Right kidney (tissue), 1 donor: Measurements from ENCODE around the gene GFOD2.
A peak's percentile ranks its signal among the peaks of the same experiment; 100 is the strongest.
"Not testable (repeated sequence)": the region's sequence is repeated elsewhere in the genome, so short reads cannot be mapped to it uniquely, and the experiment has no call there.

ENCODE experiments used
- DNase-seq: peaks from one replicate; pipeline ENCODE4 v3.0.0-alpha.2; 2016

The GFOD2 gene

DNA sequence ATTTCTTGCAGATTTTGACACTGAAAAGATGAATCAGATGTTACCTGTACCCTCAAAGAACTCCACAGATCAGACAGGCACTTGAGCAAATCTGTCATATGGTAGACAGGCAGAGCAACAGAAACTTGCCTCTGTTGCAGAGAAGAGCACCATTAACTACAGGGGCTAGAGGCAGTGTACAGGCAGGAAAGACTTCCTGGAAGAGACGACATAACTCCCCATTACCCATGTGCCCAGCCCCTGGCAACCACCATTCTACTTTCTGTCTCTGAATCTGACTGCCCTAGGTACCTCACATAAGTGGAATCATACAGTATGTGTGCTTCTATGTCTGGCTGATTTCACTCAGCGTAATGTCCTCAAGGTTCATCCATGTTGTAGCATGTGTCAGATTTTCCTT lies 15.5 kb downstream of the GFOD2 start:
- no peak for DNase-seq

DNA sequence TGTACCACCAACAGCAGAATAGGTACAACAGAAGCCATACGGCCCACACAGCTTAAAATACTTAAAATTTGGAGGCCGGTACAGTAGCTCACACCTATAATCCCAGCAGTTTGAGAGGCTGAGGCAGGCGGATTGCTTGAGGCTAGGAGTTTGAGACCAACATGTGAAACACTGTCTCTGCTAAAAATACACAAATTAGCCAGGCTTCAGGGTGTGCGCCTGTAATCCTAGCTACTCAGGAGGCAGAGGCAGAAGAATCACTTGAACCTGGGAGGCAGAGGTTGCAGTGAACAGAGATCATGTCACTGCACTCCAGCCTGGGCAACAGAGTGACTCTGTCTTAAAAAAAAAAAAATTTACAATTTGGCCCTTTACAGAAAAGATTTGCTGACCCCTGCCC lies 17.0 kb downstream of the GFOD2 start:
- no peak for DNase-seq

DNA sequence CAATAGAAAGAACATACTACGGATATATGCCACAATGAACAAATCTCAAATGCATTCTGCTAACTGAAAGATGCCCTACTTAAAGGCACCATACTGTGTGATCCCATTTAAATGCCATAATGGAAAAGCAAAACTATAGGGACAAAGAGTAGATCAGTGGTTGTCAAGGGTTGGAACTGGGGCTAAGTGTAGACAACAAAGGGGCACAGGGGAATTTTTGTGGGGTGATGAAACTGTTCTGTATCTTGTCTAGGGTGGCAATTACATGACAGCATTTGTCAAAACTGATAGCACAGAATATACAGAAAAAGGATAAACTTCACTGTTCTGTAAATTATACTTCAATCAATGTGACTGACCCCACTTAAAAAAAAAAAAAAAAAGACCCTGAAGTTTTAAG lies 17.7 kb downstream of the GFOD2 start:
- no peak for DNase-seq

DNA sequence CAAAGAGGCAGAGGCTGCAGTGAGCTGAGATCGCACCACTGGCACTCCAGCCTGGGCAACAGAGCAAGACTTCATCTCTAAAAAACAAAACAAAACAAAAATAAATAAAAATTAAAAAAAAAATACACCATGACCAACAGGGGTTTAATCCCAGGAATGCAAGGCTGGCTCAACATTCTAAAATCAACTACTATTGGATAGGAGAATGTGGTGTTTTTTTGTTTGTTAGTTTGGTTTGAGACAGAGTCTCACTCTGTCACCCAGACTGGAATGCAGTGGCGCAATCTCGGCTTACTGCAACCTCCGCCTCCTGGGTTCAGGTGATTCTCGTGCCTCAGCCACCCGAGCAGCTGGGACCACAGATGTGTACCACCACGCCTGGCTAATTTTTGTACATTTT lies 19.9 kb downstream of the GFOD2 start:
- DNase-seq = no peak

DNA sequence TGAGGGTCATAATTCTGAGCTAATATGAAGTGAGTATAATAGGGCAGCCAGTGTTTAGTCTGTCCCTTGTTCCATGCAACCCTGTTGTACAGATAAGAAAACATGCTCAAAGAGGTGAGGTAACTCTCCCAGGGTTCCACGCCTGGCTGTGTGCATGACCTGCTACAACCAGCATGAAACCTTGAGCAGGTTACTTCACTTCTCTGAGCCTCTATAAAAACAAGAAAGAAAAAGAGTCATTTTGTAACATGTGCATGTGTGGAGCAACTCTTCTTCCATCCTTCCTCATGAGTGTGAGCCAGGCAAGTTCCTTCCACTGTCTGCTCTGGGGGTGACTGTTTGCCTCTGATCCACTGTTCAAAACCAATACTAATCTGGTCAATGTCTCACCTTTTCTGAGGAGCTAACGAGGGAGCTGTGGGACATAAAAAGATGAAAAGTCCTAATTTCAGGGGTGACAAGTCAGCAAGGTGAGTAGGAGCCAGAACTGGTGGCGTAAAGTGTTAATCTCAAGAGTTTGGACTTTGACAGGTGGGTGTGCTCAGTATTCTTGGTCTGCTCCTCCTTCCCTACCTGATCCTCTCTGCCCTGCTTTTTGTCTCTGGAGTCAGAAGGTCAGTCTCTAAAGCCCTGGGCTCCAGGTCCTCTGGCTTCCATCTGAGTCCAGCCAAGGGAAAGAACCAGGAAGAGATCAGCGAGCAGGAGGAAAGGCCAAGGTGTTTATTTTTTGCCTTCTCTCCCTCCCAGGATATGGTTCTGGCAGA lies 21.5 kb downstream of the GFOD2 start:
- no peak for DNase-seq

DNA sequence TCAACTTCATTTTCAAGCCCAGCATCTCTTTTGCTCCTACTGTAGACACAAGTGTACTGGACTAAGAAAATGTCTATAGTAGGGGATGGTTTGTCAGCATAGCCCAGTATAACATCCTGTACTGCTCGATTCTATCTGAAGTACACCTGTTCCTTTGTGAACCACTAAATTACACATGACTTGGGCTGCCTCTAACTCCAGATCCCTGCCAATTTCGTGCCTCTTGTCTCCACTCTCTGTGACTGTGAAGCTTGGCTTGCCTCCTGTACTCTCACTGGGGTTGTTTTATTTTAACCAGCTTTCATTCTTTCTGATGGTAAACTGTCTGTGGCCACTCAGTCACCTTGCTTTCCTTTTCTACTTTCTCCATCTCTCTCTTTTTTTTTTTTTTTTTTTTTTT lies 24.5 kb downstream of the GFOD2 start:
- no peak for DNase-seq

DNA sequence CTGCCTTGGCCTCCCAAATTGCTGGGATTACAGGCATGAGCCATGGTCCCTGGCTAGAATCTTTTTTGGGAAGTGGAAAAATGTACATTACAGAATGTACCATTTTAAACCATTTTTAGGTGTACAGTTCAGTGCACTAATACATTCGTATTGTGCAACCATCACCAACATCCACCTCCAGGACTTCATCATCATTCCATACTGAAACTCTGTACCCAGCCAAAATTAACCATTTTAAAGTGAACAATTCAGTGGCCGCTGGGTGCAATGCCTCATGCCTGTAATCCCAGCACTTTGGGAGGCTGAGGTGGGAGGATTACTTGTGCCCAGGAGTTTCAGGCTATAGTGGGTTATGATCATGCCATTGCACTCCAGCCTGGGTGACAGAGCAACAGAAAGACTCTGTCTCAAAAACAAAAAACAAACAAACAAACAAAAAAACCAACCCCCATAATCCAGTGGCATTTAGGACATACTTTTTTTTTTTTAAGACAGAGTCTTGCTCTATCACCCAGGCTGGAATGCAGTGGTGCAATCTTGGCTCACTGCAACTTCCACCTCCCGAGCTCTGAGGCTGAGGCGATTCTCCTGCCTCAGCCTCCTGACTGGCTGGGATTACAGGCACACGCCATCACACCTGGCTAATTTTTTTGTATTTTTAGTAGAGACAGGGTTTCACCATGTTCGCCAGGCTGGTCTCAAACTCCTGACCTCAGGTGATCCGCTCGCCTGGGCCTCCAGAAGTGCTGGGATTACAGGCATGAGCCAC lies 25.4 kb downstream of the GFOD2 start:
- DNase-seq = not testable (repeated sequence)

DNA sequence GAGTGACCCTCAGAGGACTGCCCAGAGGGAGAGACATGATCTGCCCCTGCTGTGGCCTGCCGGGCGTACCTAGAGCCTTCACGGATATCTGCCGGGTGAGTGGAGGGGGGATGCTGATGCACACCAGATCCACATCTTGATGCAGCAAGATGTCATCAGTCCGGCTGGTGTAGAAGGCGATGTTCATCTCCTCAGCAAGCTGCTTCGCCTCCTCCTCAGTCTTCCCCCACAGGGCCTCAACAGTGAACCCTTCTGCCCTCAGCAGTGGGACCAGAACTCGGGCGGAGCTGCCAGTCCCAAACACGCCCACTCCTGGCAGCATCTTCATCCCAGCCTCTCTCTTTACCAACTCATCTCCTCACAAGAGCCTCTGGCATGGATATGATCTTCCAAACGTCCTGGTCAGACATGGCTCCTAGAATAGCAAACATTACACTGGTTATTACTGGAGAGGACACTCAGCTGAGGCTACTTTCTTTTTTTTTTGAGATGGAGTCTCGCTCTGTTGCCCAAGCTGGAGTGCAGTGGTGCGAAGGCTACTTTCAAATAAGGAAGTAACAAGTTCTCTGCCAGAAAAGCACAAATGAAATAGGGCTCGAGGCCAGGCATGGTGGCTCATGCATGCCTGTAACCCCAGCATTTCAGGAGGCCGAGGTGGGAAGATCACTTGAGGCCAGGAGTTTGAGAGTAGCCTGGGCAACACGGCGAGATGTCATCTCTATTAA lies 33.6 kb downstream of the GFOD2 start:
- no peak for DNase-seq

DNA sequence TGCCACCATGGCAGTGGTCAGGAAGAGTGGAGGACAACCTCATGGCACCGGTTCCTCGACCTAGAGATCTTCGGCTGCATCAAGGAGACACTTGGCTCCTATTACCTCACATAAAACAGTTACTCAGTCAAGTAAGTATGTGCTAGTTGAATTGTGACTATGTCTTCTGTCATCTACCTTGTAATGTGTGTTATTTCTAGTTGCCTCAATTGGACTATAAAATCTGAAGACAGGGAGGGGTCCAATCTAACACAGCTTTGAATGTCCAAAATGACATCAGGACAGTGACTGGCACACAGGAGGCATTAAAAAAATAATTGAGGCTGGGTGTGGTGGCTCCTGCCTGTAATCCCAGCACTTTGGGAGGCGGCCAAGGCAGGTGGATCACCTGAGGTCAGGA lies 35.3 kb downstream of the GFOD2 start:
- no peak for DNase-seq

DNA sequence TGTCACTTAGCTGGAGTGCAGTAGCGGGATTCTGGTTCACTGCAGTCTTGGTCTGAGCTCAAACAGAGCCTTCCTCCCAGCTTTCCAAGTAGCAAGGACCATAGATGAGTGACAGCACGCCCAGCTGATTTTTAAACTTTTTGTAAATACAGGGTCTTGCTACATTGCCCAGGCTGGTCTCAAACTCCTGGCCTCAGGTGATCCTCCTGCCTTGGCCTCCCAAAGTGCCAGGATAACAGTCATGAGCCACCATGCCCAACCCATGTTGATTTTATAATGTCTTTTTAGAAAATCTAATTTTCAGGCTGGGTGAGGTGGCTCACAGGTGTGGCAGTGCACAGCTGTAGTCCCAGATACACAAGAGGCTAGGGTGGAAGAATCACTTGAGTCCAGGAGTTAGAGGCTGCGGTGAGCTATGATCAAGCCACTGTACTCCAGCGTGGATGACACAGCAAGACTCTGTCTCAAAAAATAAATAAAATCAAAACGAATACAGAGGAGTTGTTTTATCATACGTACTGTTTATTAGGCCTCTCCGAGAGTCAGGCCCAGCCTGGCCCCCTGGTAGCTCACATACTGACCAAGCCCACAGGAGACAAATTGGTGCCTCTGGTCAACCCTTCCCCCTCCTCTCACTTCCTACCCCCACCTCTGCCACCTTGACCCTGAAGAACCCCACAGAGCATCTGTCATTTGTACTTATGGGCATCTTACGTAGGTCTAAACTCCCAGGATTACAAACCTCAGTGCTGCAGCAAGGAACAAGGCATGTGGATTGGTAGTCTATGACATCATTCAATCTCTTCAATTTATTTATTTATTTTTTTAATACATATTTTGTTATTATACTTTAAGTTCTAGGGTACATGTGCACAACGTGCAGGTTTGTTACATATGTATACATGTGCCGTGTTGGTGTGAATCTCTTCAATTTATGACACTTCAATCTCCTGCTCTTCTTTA lies 38.9 kb downstream of the GFOD2 start:
- DNase-seq = no peak

DNA sequence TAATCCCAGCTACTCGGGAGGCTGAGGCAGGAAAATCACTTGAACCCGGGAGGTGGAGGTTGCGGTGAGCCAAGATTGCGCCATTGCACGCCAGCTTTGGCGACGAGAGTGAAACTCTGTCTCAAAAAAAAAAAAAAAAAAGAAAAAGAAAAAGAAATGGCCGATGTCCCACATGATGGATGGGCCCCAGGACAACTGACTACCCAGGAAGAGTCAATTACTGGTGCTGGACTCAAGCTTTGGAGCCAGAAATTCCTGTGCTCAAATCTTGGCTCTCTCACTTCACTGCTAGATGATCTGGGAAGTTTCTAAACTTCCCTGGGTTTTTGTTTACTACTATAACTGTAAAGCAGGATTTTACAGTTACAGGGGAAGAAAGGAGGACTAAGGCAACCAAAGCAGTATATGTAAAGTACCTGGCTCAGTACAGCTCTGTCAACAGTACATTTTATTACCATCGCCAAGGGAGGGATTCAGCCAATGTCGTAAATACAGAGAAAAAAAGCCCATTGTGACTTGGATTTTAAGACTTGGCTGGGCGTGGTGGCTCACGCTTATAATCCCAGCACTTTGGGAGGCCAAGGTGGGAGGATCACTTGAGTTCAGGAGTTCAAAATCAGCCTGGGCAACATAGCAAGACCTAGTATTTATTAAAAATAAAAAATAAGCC lies 40.6 kb downstream of the GFOD2 start:
- DNase-seq = no peak

DNA sequence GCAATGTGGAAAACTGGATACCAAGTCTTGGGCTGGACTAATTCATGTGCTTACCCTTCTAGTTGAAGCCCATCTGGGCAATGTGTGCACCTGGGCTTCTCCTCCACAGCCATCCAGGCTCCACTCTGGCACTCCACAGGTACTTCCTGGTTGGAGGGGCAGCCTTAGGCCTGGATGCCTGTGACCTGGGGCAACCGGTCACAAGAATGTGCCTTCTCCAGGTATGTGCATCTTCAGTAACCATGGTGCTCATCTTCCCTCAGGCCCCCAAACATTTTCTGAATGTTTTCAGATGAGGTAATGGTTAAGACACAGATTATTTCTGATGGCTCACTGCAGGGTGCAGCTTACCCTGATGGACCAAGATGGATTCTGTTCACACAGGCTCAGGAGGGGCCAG lies 41.4 kb downstream of the GFOD2 start:
- DNase-seq = no peak

DNA sequence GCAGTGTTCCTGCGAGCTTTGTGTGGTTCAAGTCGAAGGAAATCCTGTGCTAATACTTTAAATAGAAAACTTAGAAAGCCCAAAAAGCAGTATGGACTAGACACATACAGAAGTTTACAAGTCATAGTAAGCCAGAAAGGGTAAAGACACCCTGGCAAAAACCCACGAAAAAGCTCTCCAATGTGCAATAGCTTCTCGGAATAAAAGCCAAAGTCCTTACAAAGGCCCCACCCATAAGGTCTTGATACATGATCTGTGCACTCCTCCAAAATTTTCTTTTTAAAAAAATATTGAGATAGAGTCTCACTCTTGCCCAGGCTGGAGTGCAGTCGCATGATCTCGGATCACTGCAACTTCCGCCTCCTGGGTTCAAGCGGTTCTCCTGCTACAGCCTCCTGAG lies 42.2 kb downstream of the GFOD2 start:
- DNase-seq = no peak

DNA sequence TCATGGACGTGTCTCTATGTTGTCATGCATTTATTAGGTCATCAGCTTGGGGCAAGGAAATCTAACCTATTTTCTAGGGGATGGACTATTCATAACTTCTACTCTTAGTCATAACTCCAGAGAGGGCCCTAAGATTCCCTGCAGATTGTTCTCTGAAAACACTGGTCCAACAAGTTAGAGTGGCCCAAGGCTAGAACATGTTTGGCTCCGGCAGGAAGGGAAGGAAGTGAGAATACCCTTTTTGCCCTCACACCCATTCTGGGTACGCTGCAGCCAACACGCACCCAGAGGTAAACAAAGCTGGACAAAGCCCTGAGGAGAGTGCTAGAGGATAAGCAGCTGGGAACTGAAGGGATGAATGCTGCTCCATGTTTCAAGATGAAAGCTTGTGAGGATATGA lies 42.6 kb downstream of the GFOD2 start:
- DNase-seq = no peak

DNA sequence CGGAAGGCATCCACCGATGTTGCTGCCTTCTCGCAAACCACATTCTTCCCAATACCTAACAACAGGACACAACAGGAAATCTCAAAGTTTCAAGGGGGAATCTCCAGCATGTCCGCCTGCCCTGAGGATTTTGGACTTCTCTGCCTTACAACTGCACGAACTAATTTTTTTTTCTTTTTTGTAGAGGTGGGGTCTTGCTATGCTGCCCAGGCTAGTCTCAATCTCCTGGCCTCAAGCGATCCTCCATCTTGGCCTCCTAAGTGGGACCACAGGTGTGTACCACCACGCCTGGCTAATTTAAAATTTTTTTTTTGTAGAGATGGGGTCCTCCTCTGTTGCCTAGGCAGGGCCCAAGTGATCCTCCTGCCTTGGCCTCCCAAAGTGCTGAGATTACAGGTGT lies 43.1 kb downstream of the GFOD2 start:
- DNase-seq = no peak

DNA sequence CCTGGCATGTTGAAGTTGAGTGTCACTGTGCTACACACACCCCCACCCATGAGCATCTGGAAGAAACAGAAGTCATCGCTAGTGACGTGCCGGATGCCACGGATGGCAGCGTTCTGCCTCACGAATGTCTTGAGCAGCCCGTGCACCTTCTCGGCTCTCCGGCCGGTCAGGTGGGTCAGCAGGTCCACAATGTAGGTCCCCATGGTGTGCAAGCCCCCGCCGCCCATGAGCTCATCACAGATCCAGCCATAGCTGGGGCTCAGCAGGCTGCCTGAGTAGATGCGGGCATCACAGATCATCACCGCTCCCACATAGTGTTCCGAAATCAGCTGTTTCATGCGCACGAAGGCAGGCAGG lies 43.6 kb downstream of the GFOD2 start:
- DNase-seq = no peak

DNA sequence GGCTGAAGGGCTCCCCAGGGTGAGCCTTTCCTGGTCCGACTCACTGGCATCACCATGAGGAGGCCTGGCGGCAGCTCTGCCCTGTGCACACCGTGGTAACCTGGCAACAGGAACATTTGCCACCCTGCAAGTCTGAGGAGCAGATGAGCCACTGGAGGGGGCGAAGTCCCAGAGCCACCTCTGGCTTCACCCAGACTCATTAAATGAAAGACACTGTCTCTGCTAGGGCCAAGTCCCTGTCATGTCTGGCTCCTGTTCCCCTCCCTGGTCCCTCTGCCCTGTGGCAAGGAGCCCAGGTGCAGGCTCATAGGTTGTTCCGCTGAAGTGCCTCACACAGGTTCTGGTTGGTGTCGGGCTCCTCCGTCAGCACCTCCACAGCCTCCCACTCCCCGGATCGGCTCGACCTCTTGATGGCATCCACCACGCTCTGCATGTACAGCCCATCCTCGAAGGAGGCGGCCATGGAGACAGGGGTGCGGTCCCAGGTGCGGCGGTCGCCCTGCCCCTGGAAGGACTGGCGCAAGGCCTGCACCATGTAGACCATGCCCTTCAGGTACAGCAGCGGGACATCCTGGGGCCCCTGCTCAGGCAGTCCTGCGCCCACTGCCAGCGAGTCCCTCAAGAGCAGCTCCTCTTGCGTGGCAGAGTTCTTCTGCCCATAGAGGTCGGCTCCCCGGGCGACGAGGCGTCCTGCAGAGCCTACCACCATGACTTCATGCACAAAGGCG lies 44.1 kb downstream of the GFOD2 start:
- DNase-seq = no peak

DNA sequence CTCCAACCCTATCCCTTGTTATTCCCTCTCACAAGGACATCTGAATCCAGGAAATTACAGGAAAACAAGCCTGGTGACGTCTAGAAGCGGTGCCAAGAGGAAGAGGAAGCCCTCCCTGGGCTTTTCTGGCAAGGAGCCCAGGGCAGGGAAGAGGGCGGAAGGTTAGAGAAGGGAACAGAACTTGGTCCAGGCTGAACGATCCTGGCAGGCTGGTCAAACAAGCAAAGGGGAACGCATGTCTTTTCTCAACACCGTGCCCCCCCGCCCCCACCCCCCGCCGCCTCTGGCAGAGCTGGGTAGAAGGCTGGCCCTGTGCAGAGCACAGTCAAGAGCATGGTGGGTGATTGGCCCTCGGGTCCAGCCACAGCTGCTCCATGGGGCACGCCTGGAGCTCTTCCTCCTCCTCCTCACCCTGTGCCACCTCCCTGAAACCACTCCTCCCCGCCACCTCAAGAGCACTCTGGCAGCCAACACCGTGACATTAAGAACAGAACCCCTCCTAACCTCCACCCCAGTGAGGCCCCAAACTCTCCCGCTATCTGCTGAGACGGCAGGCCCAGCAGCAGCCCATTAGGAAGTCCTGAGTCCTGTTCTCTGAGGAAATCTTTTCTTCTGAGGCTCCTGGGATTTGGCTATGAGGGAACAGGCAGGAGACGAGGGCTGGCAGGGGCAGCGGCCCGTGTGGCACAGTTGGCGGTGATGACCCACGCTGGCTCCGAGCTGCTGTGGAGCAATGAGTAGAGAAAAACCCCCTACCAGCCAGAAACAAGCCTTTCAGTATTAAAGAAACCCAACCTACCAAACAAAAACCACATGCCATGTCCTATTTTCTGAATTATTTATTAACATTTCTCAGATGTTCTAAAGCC lies 45.2 kb downstream of the GFOD2 start:
- DNase-seq = no peak

DNA sequence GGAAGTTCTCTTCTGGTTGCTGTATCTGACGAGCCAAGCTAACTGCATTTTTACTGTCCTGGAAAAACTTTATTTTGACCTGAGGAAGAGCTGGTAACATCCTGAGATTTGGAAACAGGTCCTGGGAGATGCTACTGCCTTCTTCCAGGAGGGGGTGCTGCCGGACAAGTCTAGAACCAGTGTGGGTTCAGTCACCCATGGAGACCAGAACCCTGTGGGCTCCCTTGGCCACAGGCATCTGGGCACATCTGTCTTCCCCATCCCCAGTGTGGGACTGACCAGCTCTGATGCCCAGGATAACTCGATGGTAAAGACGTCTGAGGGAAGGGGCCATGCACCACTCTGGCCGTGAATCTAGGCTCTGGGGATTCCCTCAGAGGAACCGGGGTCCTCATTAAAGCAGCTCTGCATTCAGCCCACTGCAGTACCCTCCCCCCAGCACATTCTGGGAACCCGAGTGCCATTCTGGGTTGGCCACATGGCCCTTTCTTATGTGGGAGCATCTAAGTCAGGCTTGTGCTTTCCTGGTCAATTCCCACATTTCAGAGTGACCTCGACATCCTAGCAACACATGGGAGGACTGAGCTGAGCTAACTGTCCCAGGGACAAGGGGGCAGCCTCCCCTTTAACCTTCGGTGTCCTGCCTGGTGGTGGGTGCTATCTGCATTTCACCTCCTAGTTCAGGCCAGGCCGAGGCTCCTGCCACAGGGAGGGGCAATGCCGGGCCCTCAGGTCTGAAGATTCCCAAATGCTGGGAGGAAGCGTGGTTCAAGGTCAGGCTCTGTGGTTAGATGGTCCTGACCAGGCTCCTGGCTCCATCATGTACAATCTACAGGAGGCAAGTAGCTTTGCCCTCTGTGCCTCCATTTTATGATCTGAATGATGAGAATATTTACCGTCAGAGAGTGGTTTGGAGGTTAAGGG lies 46.1 kb downstream of the GFOD2 start:
- DNase-seq = peak; percentile 37
